ENCODE data around the gene SLCO2B1.

DNA sequence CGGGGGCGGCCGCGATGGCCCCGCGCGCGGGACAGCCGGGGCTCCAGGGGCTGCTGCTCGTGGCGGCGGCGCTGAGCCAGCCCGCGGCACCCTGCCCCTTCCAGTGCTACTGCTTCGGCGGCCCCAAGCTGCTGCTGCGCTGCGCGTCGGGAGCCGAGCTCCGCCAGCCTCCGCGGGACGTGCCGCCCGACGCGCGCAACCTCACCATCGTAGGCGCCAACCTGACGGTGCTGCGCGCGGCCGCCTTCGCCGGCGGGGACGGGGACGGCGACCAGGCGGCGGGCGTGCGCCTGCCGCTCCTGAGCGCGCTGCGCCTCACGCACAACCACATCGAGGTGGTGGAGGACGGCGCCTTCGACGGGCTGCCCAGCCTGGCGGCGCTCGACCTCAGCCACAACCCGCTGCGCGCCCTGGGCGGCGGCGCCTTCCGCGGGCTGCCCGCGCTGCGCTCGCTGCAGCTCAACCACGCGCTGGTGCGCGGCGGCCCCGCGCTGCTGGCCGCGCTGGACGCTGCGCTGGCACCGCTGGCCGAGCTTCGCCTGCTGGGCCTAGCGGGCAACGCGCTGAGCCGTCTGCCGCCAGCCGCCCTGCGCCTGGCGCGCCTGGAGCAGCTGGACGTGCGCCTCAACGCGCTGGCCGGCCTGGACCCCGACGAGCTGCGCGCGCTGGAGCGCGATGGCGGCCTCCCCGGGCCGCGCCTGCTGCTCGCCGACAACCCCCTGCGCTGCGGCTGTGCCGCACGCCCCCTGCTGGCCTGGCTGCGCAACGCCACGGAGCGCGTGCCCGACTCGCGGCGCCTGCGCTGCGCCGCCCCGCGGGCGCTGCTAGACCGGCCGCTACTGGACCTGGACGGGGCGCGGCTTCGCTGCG is 90.4 kb downstream of the SLCO2B1 start:
- no peak for TF ChIP-seq ZNF274 (IDR thresholded peaks at IDR 0.05; ENCODE audit: low read length)
- TF ChIP-seq ZNF274 (tag by site-specific recombination; IDR thresholded peaks at IDR 0.05; ENCODE audit: borderline replicate concordance): no peak
- no peak for TF ChIP-seq KLF16 (tag by site-specific recombination; IDR thresholded peaks at IDR 0.05)
- no peak for TF ChIP-seq ZBTB1 (tag by site-specific recombination; IDR thresholded peaks at IDR 0.05)
- no peak for TF ChIP-seq ZNF112 (tag by site-specific recombination; IDR thresholded peaks at IDR 0.05)
- no peak for TF ChIP-seq ZNF768 (tag by site-specific recombination; IDR thresholded peaks at IDR 0.05)
- TF ChIP-seq ZNF792 (tag by site-specific recombination; IDR thresholded peaks at IDR 0.05): no peak
- TF ChIP-seq, protein P1, sequence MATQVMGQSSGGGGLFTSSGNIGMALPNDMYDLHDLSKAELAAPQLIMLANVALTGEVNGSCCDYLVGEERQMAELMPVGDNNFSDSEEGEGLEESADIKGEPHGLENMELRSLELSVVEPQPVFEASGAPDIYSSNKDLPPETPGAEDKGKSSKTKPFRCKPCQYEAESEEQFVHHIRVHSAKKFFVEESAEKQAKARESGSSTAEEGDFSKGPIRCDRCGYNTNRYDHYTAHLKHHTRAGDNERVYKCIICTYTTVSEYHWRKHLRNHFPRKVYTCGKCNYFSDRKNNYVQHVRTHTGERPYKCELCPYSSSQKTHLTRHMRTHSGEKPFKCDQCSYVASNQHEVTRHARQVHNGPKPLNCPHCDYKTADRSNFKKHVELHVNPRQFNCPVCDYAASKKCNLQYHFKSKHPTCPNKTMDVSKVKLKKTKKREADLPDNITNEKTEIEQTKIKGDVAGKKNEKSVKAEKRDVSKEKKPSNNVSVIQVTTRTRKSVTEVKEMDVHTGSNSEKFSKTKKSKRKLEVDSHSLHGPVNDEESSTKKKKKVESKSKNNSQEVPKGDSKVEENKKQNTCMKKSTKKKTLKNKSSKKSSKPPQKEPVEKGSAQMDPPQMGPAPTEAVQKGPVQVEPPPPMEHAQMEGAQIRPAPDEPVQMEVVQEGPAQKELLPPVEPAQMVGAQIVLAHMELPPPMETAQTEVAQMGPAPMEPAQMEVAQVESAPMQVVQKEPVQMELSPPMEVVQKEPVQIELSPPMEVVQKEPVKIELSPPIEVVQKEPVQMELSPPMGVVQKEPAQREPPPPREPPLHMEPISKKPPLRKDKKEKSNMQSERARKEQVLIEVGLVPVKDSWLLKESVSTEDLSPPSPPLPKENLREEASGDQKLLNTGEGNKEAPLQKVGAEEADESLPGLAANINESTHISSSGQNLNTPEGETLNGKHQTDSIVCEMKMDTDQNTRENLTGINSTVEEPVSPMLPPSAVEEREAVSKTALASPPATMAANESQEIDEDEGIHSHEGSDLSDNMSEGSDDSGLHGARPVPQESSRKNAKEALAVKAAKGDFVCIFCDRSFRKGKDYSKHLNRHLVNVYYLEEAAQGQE (tag by site-specific recombination; IDR thresholded peaks at IDR 0.05): no peak
- TF ChIP-seq, protein P2, sequence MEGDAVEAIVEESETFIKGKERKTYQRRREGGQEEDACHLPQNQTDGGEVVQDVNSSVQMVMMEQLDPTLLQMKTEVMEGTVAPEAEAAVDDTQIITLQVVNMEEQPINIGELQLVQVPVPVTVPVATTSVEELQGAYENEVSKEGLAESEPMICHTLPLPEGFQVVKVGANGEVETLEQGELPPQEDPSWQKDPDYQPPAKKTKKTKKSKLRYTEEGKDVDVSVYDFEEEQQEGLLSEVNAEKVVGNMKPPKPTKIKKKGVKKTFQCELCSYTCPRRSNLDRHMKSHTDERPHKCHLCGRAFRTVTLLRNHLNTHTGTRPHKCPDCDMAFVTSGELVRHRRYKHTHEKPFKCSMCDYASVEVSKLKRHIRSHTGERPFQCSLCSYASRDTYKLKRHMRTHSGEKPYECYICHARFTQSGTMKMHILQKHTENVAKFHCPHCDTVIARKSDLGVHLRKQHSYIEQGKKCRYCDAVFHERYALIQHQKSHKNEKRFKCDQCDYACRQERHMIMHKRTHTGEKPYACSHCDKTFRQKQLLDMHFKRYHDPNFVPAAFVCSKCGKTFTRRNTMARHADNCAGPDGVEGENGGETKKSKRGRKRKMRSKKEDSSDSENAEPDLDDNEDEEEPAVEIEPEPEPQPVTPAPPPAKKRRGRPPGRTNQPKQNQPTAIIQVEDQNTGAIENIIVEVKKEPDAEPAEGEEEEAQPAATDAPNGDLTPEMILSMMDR (tag by site-specific recombination; IDR thresholded peaks at IDR 0.05): no peak
- TF ChIP-seq, protein P3, sequence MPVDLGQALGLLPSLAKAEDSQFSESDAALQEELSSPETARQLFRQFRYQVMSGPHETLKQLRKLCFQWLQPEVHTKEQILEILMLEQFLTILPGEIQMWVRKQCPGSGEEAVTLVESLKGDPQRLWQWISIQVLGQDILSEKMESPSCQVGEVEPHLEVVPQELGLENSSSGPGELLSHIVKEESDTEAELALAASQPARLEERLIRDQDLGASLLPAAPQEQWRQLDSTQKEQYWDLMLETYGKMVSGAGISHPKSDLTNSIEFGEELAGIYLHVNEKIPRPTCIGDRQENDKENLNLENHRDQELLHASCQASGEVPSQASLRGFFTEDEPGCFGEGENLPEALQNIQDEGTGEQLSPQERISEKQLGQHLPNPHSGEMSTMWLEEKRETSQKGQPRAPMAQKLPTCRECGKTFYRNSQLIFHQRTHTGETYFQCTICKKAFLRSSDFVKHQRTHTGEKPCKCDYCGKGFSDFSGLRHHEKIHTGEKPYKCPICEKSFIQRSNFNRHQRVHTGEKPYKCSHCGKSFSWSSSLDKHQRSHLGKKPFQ (tag by site-specific recombination; IDR thresholded peaks at IDR 0.05): no peak
- TF ChIP-seq, protein P4, sequence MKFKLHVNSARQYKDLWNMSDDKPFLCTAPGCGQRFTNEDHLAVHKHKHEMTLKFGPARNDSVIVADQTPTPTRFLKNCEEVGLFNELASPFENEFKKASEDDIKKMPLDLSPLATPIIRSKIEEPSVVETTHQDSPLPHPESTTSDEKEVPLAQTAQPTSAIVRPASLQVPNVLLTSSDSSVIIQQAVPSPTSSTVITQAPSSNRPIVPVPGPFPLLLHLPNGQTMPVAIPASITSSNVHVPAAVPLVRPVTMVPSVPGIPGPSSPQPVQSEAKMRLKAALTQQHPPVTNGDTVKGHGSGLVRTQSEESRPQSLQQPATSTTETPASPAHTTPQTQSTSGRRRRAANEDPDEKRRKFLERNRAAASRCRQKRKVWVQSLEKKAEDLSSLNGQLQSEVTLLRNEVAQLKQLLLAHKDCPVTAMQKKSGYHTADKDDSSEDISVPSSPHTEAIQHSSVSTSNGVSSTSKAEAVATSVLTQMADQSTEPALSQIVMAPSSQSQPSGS (tag by site-specific recombination; IDR thresholded peaks at IDR 0.05; ENCODE audit: low read depth): no peak
- no peak for TF ChIP-seq ZNF791 (tag by site-specific recombination; IDR thresholded peaks at IDR 0.05)

Data from HEK293 (cell line).